KOPT-K1 (cell line): Measurements from ENCODE around the gene JADE1.

Experiments used
- H3K27ac ChIP-seq: fragments of 200-600 bp; sonication (generic); 2 replicates; pipeline ENCODE4 v1.5.1; 2016; ENCODE audit warnings: antibody characterized with exemption, mild to moderate bottlenecking, low read depth, low read length; ENCODE audit not compliant: poor library complexity, severe bottlenecking
- H3K36me3 ChIP-seq: fragments of 200-600 bp; sonication (generic); 2 replicates; pipeline ENCODE4 v1.5.1; 2017; ENCODE audit warnings: antibody characterized with exemption, mild to moderate bottlenecking, low read length, moderate library complexity; ENCODE audit not compliant: insufficient read depth
- H3K9me3 ChIP-seq: fragments of 200-600 bp; sonication (generic); 2 replicates; pipeline ENCODE4 v1.5.1; 2017; ENCODE audit warnings: antibody characterized with exemption, low read length, mild to moderate bottlenecking; ENCODE audit not compliant: insufficient read depth, poor library complexity, severe bottlenecking

The JADE1 gene

GRCh38 chr4:128800284-128800683, 9.2 kb upstream of the JADE1 start:
- Histone ChIP-seq H3K36me3 (no peaks in the 10 kb centered on the region), H3K27ac (no peak overlapping the region), H3K9me3 (no peaks in the 10 kb centered on the region)

GRCh38 chr4:128800701-128801284, 8.7 kb upstream of the JADE1 start:
- H3K9me3 ChIP-seq: no peaks in the 10 kb centered on the region
- H3K27ac ChIP-seq: no peak overlapping the region
- no peaks in the 10 kb centered on the region for H3K36me3 ChIP-seq

GRCh38 chr4:128802680-128803628, 6.5 kb upstream of the JADE1 start:
- Histone ChIP-seq H3K27ac (no peak overlapping the region), H3K9me3 (no peaks in the 10 kb centered on the region), H3K36me3 (no peaks in the 10 kb centered on the region)

GRCh38 chr4:128803783-128804182, 5.7 kb upstream of the JADE1 start:
- Histone ChIP-seq H3K9me3 (no peaks in the 10 kb centered on the region), H3K36me3 (no peaks in the 10 kb centered on the region), H3K27ac (no peak overlapping the region)

- no peaks in the 10 kb centered on the region for H3K9me3 ChIP-seq
- H3K27ac ChIP-seq: peak overlapping the region; percentile 100
- H3K36me3 ChIP-seq: no peaks in the 10 kb centered on the region
These were observed 901 bp downstream of the JADE1 start for GRCh38 chr4:128810331-128810870.

- H3K36me3 ChIP-seq: no peaks in the 10 kb centered on the region
- peak overlapping the region; percentile 100 for H3K27ac ChIP-seq
- H3K9me3 ChIP-seq: no peaks in the 10 kb centered on the region
These were observed 1.5 kb downstream of the JADE1 start for GRCh38 chr4:128810871-128811570.

GRCh38 chr4:128811571-128812441, 2.3 kb downstream of the JADE1 start:
- Histone ChIP-seq H3K27ac (peak overlapping the region; percentile 100), H3K9me3 (no peaks in the 10 kb centered on the region), H3K36me3 (no peaks in the 10 kb centered on the region)

- Histone ChIP-seq H3K36me3 (0 out of 2 replicates have a peak, but pooled peaks cover 3% of the 10 kb centered on the region), H3K27ac (peak overlapping the region; percentile 100), H3K9me3 (no peaks in the 10 kb centered on the region)
These were observed 3.1 kb downstream of the JADE1 start for GRCh38 chr4:128812442-128813235.

GRCh38 chr4:128813965-128814364, 4.5 kb downstream of the JADE1 start:
- Histone ChIP-seq H3K9me3 (no peaks in the 10 kb centered on the region), H3K36me3 (peaks cover 15% of the 10 kb centered on the region; the same call in 1 of the 2 replicates), H3K27ac (peak overlapping the region; percentile 100)

GRCh38 chr4:128818442-128818841, 8.9 kb downstream of the JADE1 start:
- Histone ChIP-seq H3K36me3 (peaks cover 20% of the 10 kb centered on the region), H3K27ac (no peak overlapping the region), H3K9me3 (no peaks in the 10 kb centered on the region)

GRCh38 chr4:128819082-128819742, 9.7 kb downstream of the JADE1 start:
- Histone ChIP-seq H3K27ac (no peak overlapping the region), H3K36me3 (peaks cover 20% of the 10 kb centered on the region), H3K9me3 (no peaks in the 10 kb centered on the region)

- H3K27ac ChIP-seq: no peak overlapping the region
- peaks cover 20% of the 10 kb centered on the region for H3K36me3 ChIP-seq
- H3K9me3 ChIP-seq: no peaks in the 10 kb centered on the region
These were observed 11.2 kb downstream of the JADE1 start for GRCh38 chr4:128820671-128821070.

- Histone ChIP-seq H3K36me3 (peaks cover 25% of the 10 kb centered on the region), H3K9me3 (no peaks in the 10 kb centered on the region), H3K27ac (no peak overlapping the region)
These were observed 11.7 kb downstream of the JADE1 start for GRCh38 chr4:128821151-128821550.
